ENCODE results near the gene PRKAG2.

PRKAG2 gene

GRCh38 chr7:151719897-151720242 lies 157.0 kb downstream of the PRKAG2 start:
- no peak overlapping the region for H3K9ac ChIP-seq (ENCODE audit: low read length)
- H3K27me3 ChIP-seq (ENCODE audit: low read depth, low read length): peaks cover 11% of the 10 kb centered on the region
- H3K79me2 ChIP-seq (ENCODE audit: low read length): no peaks in the 10 kb centered on the region
- no peak overlapping the region for H3K4me3 ChIP-seq (ENCODE audit: low read length)
- no peak overlapping the region for H3K27ac ChIP-seq (ENCODE audit: low read length)
- peaks cover 7% of the 10 kb centered on the region; the same call in 1 of the 2 replicates for H3K4me1 ChIP-seq (ENCODE audit: low read length)
- no peak overlapping the region for H3K4me2 ChIP-seq (ENCODE audit: low read length)
- no peak overlapping the region for H2AFZ ChIP-seq (ENCODE audit: low read depth, low read length)
- TF ChIP-seq EZH2phosphoT487 (IDR thresholded peaks at IDR 0.05; ENCODE audit: low read depth) (no peak), CTCF (IDR thresholded peaks at IDR 0.05; ENCODE audit: low read depth, low read length) (no peak)
- no peaks in the 10 kb centered on the region for H3K9me3 ChIP-seq (ENCODE audit: insufficient read depth, low read length)
- no peaks in the 10 kb centered on the region for H4K20me1 ChIP-seq (ENCODE audit: insufficient read depth, low read length)
- no peaks in the 10 kb centered on the region for H3K36me3 ChIP-seq (replicated peaks; ENCODE audit: low read depth, low read length)

- Histone ChIP-seq H3K27ac (ENCODE audit: low read length) (no peak overlapping the region), H3K36me3 (replicated peaks; ENCODE audit: low read depth, low read length) (no peaks in the 10 kb centered on the region), H3K9me3 (ENCODE audit: insufficient read depth, low read length) (no peaks in the 10 kb centered on the region), H4K20me1 (ENCODE audit: insufficient read depth, low read length) (no peaks in the 10 kb centered on the region), H3K4me3 (ENCODE audit: low read length) (no peak overlapping the region), H3K4me1 (ENCODE audit: low read length) (peaks cover 7% of the 10 kb centered on the region; the same call in 1 of the 2 replicates), H3K79me2 (ENCODE audit: low read length) (no peaks in the 10 kb centered on the region), H2AFZ (ENCODE audit: low read depth, low read length) (no peak overlapping the region), H3K4me2 (ENCODE audit: low read length) (no peak overlapping the region), H3K9ac (ENCODE audit: low read length) (no peak overlapping the region), H3K27me3 (ENCODE audit: low read depth, low read length) (peaks cover 11% of the 10 kb centered on the region)
- no peak for TF ChIP-seq EZH2phosphoT487 (IDR thresholded peaks at IDR 0.05; ENCODE audit: low read depth)
Observed at GRCh38 chr7:151719031-151719896, 157.7 kb downstream of the PRKAG2 start.

- Histone ChIP-seq H3K9ac (ENCODE audit: low read length) (no peak overlapping the region), H3K27me3 (ENCODE audit: low read depth, low read length) (peaks cover 11% of the 10 kb centered on the region), H3K79me2 (ENCODE audit: low read length) (no peaks in the 10 kb centered on the region), H4K20me1 (ENCODE audit: insufficient read depth, low read length) (no peaks in the 10 kb centered on the region), H3K4me3 (ENCODE audit: low read length) (no peak overlapping the region), H3K27ac (ENCODE audit: low read length) (no peak overlapping the region), H3K9me3 (ENCODE audit: insufficient read depth, low read length) (no peaks in the 10 kb centered on the region), H3K4me2 (ENCODE audit: low read length) (no peak overlapping the region), H3K4me1 (ENCODE audit: low read length) (peaks cover 10% of the 10 kb centered on the region), H3K36me3 (replicated peaks; ENCODE audit: low read depth, low read length) (no peaks in the 10 kb centered on the region), H2AFZ (ENCODE audit: low read depth, low read length) (no peak overlapping the region)
- TF ChIP-seq EZH2phosphoT487 (IDR thresholded peaks at IDR 0.05; ENCODE audit: low read depth) (no peak), CTCF (IDR thresholded peaks at IDR 0.05; ENCODE audit: low read depth, low read length) (no peak)
Observed at GRCh38 chr7:151717918-151718317, 159.0 kb downstream of the PRKAG2 start.

- H2AFZ ChIP-seq (ENCODE audit: low read depth, low read length): no peak overlapping the region
- H3K4me3 ChIP-seq (ENCODE audit: low read length): no peak overlapping the region
- H3K9ac ChIP-seq (ENCODE audit: low read length): no peak overlapping the region
- no peaks in the 10 kb centered on the region for H3K36me3 ChIP-seq (replicated peaks; ENCODE audit: low read depth, low read length)
- no peaks in the 10 kb centered on the region for H3K9me3 ChIP-seq (ENCODE audit: insufficient read depth, low read length)
- no peaks in the 10 kb centered on the region for H3K79me2 ChIP-seq (ENCODE audit: low read length)
- peaks cover 11% of the 10 kb centered on the region for H3K27me3 ChIP-seq (ENCODE audit: low read depth, low read length)
- H3K4me1 ChIP-seq (ENCODE audit: low read length): peaks cover 15% of the 10 kb centered on the region
- TF ChIP-seq CTCF (IDR thresholded peaks at IDR 0.05; ENCODE audit: low read depth, low read length) (no peak), EZH2phosphoT487 (IDR thresholded peaks at IDR 0.05; ENCODE audit: low read depth) (no peak)
- no peak overlapping the region for H3K4me2 ChIP-seq (ENCODE audit: low read length)
- H4K20me1 ChIP-seq (ENCODE audit: insufficient read depth, low read length): no peaks in the 10 kb centered on the region
- no peak overlapping the region for H3K27ac ChIP-seq (ENCODE audit: low read length)
Observed at GRCh38 chr7:151717415-151717814, 159.5 kb downstream of the PRKAG2 start.
